ENCODE results near the gene PGAP2.

GRCh38 chr11:3845670-3846069 lies 37.3 kb downstream of the PGAP2 start:
- TF ChIP-seq EZH2 (IDR thresholded peaks at IDR 0.05; ENCODE audit: borderline replicate concordance, insufficient read depth, low read depth, low read length, poor library complexity, severe bottlenecking): no peak
- no peak for TF ChIP-seq CTCF (IDR thresholded peaks at IDR 0.05)

All from B cell (primary cell).